Kidney (tissue), 14 donors: Measurements from ENCODE around the gene CDK10. TPM values are rescaled to one million over a fixed set of nuclear protein-coding genes. Genes with fewer than 3 reads are reported as not detected.

Experiments used
- DNase-seq, 5 donors: peaks; one replicate each; pipeline ENCODE4 v3.0.0-alpha.2; 2013 to 2020
- FAIRE-seq: peaks from 2 replicates; lab custom pipeline; 2012; peaks lifted over from hg19 to GRCh38; lab: Jason Lieb, UNC
- H3K27ac ChIP-seq, 2 donors: one replicate each; pipeline ENCODE4 v1.7.0; 2013; ENCODE audit warnings: low read depth in 2 of 2, low read length in 2 of 2, inconsistent platforms in 1 of 2
- H3K27me3 ChIP-seq: one replicate; pipeline ENCODE4 v1.7.1; 2013; ENCODE audit warnings: low read length, inconsistent platforms; ENCODE audit not compliant: control insufficient read depth, insufficient read depth
- H3K36me3 ChIP-seq, 3 donors: one replicate each; pipeline versions ENCODE4 v1.7.0 to v1.7.1; 2013; ENCODE audit warnings: low read length in 3 of 3, control low read depth in 1 of 3, inconsistent platforms in 1 of 3; ENCODE audit not compliant: insufficient read depth in 3 of 3, control insufficient read depth in 2 of 3
- H3K4me1 ChIP-seq, 3 donors: one replicate each; pipeline versions ENCODE4 v1.7.0 to v1.7.1; 2013; ENCODE audit warnings: low read length in 3 of 3, inconsistent platforms in 1 of 3, low read depth in 1 of 3; ENCODE audit not compliant: control insufficient read depth in 2 of 3, insufficient read depth in 2 of 3
- H3K4me3 ChIP-seq, 3 donors: one replicate each; pipeline versions ENCODE4 v1.7.0 to v1.8.1; 2013; ENCODE audit warnings: low read length in 3 of 3, control low read depth in 1 of 3, inconsistent platforms in 1 of 3
- H3K9ac ChIP-seq, 3 donors: one replicate each; pipeline versions ENCODE4 v1.7.0 to v1.7.1; 2013; ENCODE audit warnings: low read length in 3 of 3, control low read depth in 1 of 3, inconsistent platforms in 1 of 3
- H3K9me3 ChIP-seq, 3 donors: one replicate each; pipeline versions ENCODE4 v1.7.0 to v1.7.1; 2013; ENCODE audit warnings: low read length in 3 of 3, control low read depth in 1 of 3, inconsistent platforms in 1 of 3; ENCODE audit not compliant: control insufficient read depth in 2 of 3, insufficient read depth in 1 of 3
- intact Hi-C: fragments of 100-400 bp; cut with DNase I; formaldehyde crosslinking; loops from one replicate; pipeline ENCODE4 v1.11.1; 2022
- polyA plus RNA-seq: library from polyadenylated mRNA; stranded (reverse); fragments of 350-450 nt; fragmentation: Illumina TruSeq; extraction: RNeasy Lipid Tissue Mini Kit (QIAGEN cat#74804); gene quantifications from one replicate; pipeline ENCODE4 v1.2.3, GENCODE V29; 2014; ENCODE audit warnings: low read depth, low replicate concordance; ENCODE audit not compliant: insufficient read depth
- total RNA-seq: library from RNA; stranded (reverse); fragmentation: NEBNext Ultra II Directional; extraction: Animal tissue kit (Norgen Biotek cat#: 25700); gene quantifications from one replicate; pipeline ENCODE4 v1.2.1, GENCODE V29; 2021
- TF ChIP-seq, protein P1 (sequence below): IDR thresholded peaks from 3 replicates; pipeline ENCODE4 v1.5.1; 2012; ENCODE audit warnings: mild to moderate bottlenecking, moderate library complexity, borderline replicate concordance; ENCODE audit not compliant: insufficient read depth; ENCODE audit errors: extremely low read depth
- donor health status: control.
- donor health status: control.
- donor health status: control.
- donor health status: control.
- donor health status: control.
- donor health status: DM: yes; HTN: yes; CAD: no.
- donor health status: Normal renal cell carcinoma (clear cell type).

Gene CDK10
- total and polyA plus RNA-seq, 2 donors from 2014 or later, result 82.6 to 118 TPM

DNA sequence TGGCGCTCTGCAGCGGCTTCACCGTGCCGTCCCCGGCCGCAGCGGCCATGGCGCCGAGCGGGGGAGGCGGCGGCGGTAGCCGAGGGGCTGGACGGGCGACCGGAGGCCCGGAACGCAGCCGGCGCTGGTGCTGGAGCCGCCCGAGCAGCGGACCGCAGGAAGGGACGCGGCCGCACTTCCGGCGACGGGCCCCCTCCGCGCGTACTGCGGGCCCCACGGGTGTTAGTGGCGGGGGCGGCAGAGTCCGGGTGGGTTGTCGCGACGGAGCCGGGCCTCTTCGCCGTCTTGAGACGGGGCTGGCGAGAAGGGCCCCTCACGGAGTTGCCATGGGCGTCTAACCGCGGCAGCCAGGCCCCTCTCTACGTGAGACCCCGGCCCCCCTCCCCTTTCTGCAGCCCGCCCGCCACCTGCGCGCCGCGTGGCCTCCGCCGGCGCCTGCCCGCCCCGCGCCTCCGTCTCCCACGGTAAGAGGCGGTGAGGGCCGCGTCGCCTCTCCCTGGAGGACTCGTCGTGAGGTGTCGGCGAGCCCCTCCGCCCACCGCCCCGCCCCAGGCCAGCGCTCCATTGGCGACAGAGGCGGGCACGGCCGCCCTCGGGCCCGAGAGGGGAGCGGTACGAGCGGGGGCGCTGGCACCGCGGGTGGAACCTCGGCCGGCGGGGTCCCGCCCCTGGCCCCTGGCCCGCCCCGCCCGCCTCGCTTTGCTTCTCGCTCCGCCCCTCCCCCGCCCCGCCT is 34.5 kb downstream of the CDK10 start, which contains the start of the genes VPS9D1 and ZNF276:
VPS9D1 (minus strand) TSS at position 86 of the 733 bp plus-strand sequence; CDS start at position 49, 37 bp downstream.
ZNF276 (plus strand) TSS at position 725 of the 733 bp plus-strand sequence. CDS start 104 bp downstream, outside the sequence.
- intact Hi-C loops, result no loop called here
- Histone ChIP-seq H3K4me3 (peak within 1 kb of the TSS; percentile 64 to 82 (median 78)), H3K36me3 (peaks cover 0 to 14% (median 3%) of the 10 kb centered on the region in 3 donors), H3K4me1 (peaks cover 0 to 24% (median 8%) of the 10 kb centered on the region in 3 donors), H3K27me3 (no peaks in the 10 kb centered on the region), H3K9me3 (no peaks in the 10 kb centered on the region), H3K9ac (peak within 1 kb of the TSS; percentile 21 to 58 (median 55)), H3K27ac (peak within 1 kb of the TSS; percentile 94 to 95)
- TF ChIP-seq, protein P1, sequence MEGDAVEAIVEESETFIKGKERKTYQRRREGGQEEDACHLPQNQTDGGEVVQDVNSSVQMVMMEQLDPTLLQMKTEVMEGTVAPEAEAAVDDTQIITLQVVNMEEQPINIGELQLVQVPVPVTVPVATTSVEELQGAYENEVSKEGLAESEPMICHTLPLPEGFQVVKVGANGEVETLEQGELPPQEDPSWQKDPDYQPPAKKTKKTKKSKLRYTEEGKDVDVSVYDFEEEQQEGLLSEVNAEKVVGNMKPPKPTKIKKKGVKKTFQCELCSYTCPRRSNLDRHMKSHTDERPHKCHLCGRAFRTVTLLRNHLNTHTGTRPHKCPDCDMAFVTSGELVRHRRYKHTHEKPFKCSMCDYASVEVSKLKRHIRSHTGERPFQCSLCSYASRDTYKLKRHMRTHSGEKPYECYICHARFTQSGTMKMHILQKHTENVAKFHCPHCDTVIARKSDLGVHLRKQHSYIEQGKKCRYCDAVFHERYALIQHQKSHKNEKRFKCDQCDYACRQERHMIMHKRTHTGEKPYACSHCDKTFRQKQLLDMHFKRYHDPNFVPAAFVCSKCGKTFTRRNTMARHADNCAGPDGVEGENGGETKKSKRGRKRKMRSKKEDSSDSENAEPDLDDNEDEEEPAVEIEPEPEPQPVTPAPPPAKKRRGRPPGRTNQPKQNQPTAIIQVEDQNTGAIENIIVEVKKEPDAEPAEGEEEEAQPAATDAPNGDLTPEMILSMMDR, result no peak
- FAIRE-seq (no peak), DNase-seq (peak; percentile 80 to 94 (median 89))

DNA sequence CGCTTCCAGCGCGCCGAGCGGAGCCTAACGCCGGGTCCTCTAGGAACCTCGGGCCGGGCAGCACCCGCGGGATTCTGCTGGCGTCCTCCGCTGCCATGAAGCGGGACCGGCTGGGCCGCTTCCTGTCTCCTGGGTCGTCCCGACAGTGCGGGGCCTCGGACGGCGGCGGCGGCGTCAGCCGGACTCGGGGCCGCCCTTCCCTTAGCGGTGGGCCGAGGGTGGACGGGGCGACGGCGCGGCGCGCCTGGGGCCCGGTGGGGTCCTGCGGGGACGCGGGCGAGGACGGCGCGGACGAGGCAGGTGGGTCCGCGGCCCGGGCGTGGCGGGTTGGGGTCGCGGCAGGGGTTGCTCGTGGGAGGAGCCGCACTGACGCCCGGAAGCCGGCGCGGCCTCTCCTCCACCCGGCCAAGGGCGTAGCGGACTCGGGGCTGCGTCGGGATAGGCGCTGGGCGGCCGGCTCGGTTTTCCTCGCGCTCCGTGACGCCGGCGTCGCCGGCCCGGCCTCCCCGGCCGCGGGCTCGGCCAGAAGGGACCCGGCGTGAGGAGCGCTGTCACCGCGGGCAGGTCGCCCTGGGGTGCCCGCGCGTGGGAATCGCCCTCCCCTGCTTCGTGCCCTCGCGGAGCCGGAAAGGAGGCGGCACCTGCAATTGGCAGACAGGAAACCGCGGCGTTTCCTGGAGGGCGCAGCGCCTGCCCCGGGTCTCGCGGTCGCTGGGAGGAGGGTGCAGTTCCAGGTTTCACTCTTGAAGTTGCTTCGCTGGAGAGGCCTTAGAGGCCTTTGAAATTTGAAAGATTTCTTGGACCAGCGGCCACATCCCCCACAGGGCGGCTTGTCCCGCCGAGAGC is 35.3 kb downstream of the CDK10 start:
- FAIRE-seq, result no peak
- Histone ChIP-seq H3K36me3 (peaks cover 0 to 14% (median 3%) of the 10 kb centered on the region in 3 donors), H3K27ac (peak overlapping the region; percentile 94 to 95), H3K9me3 (no peaks in the 10 kb centered on the region), H3K4me3 (peak overlapping the region; percentile 30 to 78 (median 55)), H3K4me1 (peaks cover 0 to 24% (median 8%) of the 10 kb centered on the region in 3 donors), H3K9ac (peak overlapping the region in 2 of 3 donors; percentile 48 to 58), H3K27me3 (no peaks in the 10 kb centered on the region)
- TF ChIP-seq, protein P1, result no peak
- peak in 4 of 5 donors; percentile 39 to 90 (median 47) for DNase-seq
- intact Hi-C loops, result no loop called here

DNA sequence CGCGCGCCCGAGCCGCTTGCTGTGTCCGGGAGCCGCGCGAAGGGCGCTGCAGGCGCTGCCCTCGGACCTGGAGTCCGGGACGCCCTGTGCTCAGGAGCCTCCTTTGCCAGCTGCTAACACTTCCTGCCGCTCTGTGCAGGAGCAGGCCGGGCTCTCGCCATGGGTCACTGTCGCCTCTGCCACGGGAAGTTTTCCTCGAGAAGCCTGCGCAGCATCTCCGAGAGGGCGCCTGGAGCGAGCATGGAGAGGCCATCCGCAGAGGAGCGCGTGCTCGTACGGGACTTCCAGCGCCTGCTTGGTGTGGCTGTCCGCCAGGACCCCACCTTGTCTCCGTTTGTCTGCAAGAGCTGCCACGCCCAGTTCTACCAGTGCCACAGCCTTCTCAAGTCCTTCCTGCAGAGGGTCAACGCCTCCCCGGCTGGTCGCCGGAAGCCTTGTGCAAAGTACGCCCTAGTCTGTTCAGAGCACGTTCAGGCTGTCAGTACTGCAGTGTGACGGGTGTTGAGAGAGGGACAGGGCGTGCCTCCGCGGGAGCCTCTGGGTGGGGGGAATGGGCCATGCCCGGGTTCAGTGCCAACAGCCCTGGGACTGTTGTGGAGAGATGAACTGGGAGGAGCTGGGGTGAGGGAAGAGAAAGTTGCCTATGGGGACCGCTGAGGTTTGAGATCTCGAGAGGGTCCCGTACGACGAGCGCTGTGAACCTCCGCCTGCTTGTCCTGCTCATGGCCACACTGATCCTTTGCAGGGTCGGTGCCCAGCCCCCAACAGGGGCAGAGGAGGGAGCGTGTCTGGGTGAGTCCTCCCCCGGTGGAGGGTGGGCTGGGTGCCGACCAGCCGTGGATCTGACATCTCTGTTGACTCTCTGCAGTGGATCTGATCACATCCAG is 36.1 kb downstream of the CDK10 start:
- peak in 3 of 5 donors; percentile 22 to 95 (median 36) for DNase-seq
- Histone ChIP-seq H3K4me1 (peaks cover 0 to 24% (median 8%) of the 10 kb centered on the region in 3 donors), H3K9me3 (no peaks in the 10 kb centered on the region), H3K27ac (peak overlapping the region; percentile 94 to 95), H3K9ac (peak overlapping the region in 2 of 3 donors; percentile 4 to 58), H3K27me3 (no peaks in the 10 kb centered on the region), H3K36me3 (peaks cover 0 to 21% (median 9%) of the 10 kb centered on the region in 3 donors), H3K4me3 (peak overlapping the region; percentile 30 to 78 (median 55))
- no peak for FAIRE-seq
- intact Hi-C loops, result no loop called here
- TF ChIP-seq, protein P1, result no peak
